Measurements from ENCODE around the gene IL17RA. TPM values are rescaled to one million over a fixed set of nuclear protein-coding genes. Genes with fewer than 3 reads are reported as not detected.

IL17RA gene
- total RNA-seq, 1 donor from 2014 or later: 16.9 TPM

- no peak for TF ChIP-seq CTCF (IDR thresholded peaks at IDR 0.05; ENCODE audit: partially characterized antibody, unreplicated experiment)
- H3K4me1 Mint-ChIP-seq (ENCODE audit: low read depth, unreplicated experiment): peaks cover 3% of the 10 kb centered on the region
- peaks cover 7% of the 10 kb centered on the region for H3K9me3 Mint-ChIP-seq (ENCODE audit: unreplicated experiment)
- H3K27ac Mint-ChIP-seq (ENCODE audit: unreplicated experiment): no peak overlapping the region
- no peak for DNase-seq
- H3K36me3 Mint-ChIP-seq (ENCODE audit: unreplicated experiment): no peaks in the 10 kb centered on the region
- no peak overlapping the region for H3K4me3 Mint-ChIP-seq (ENCODE audit: unreplicated experiment)
- peaks cover 5% of the 10 kb centered on the region for H3K27me3 Mint-ChIP-seq (ENCODE audit: unreplicated experiment)
Measured at GRCh38 chr22:17155941-17156340, 71.1 kb downstream of the IL17RA start.

DNA sequence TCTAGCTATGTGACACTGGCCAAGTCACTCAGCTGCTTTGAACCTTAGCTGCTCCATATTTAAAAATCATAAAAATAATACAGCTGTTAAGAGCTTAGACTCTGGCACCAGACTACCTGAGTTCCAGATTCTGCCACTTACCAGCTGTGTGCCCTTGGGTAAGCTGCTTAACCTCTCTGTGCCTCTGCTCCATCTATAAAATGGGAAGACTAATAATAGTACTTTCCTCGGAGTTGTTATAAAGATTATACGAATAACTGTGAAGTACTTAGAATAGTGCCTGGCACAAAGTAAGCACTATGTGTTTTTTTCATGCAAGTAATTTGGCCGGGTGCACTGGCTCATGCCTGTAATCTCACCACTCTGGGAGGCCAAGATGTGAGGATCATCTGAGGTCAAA lies 72.9 kb downstream of the IL17RA start:
- Mint-ChIP-seq H3K4me3 (ENCODE audit: unreplicated experiment) (peak overlapping the region; percentile 89), H3K27ac (ENCODE audit: unreplicated experiment) (no peak overlapping the region), H3K27me3 (ENCODE audit: unreplicated experiment) (peaks cover 2% of the 10 kb centered on the region), H3K36me3 (ENCODE audit: unreplicated experiment) (no peaks in the 10 kb centered on the region), H3K4me1 (ENCODE audit: low read depth, unreplicated experiment) (peaks cover 3% of the 10 kb centered on the region), H3K9me3 (ENCODE audit: unreplicated experiment) (peaks cover 7% of the 10 kb centered on the region)
- TF ChIP-seq CTCF (IDR thresholded peaks at IDR 0.05; ENCODE audit: partially characterized antibody, unreplicated experiment): no peak
- DNase-seq: no peak

DNA sequence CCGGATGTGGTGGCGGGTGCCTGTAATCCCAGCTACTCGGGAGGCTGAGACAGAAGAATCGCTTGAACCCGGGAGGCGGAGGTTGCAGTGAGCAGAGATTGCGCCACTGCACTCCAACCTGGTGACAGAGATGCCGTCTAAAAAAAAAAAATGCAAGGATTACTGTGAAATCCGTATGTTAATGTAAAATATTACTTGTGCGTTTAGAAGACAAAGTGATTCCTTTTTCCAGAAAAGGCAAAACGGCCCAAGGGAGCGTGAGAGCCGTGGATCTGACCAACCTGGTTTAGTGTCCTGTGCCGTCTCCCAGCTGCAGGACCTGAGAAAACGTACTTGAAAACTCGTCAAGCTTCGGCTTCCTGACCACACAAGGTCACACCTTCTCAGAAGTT lies 73.4 kb downstream of the IL17RA start:
- Mint-ChIP-seq H3K4me1 (ENCODE audit: low read depth, unreplicated experiment) (peaks cover 5% of the 10 kb centered on the region), H3K36me3 (ENCODE audit: unreplicated experiment) (no peaks in the 10 kb centered on the region), H3K9me3 (ENCODE audit: unreplicated experiment) (peaks cover 7% of the 10 kb centered on the region), H3K27me3 (ENCODE audit: unreplicated experiment) (peaks cover 2% of the 10 kb centered on the region), H3K27ac (ENCODE audit: unreplicated experiment) (peak overlapping the region; percentile 79), H3K4me3 (ENCODE audit: unreplicated experiment) (peak overlapping the region; percentile 89)
- no peak for TF ChIP-seq CTCF (IDR thresholded peaks at IDR 0.05; ENCODE audit: partially characterized antibody, unreplicated experiment)
- no peak for DNase-seq

GRCh38 chr22:17158568-17159503 lies 74.0 kb downstream of the IL17RA start, which contains the start of gene HDHD5:
Gene HDHD5, minus strand, starts transcription at chr22:17159277. Its CDS starts 26 bp downstream, at chr22:17159251.
- Mint-ChIP-seq H3K4me1 (ENCODE audit: low read depth, unreplicated experiment) (peaks cover 8% of the 10 kb centered on the region), H3K4me3 (ENCODE audit: unreplicated experiment) (peak within 1 kb of the TSS; percentile 92), H3K9me3 (ENCODE audit: unreplicated experiment) (peaks cover 7% of the 10 kb centered on the region), H3K27me3 (ENCODE audit: unreplicated experiment) (peaks cover 2% of the 10 kb centered on the region), H3K27ac (ENCODE audit: unreplicated experiment) (peak within 1 kb of the TSS; percentile 79), H3K36me3 (ENCODE audit: unreplicated experiment) (no peaks in the 10 kb centered on the region)
- peak; percentile 94 for DNase-seq
- no peak for TF ChIP-seq CTCF (IDR thresholded peaks at IDR 0.05; ENCODE audit: partially characterized antibody, unreplicated experiment)

DNA sequence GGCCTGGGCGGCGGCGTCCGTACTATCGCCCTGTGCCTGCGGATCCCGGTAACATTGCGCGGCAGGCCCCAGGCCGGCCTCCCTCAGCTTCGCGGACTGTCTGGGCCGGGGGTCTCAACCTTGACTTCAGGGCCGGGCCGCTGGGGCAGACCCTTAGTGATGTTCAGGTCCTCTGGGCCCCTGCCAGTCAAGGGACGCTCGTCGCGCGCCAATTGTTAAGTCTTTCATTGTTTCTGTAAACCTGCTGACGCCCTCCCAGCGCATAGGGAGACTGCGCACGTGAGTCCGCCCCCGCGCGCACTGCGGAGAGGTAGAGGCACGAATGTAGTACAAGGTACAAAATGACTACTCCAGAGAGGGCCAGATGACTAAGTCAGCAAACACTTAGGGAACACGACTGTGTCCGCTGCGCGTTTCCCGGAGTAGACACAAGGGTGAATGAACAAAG lies 74.7 kb downstream of the IL17RA start:
- DNase-seq: peak; percentile 25
- Mint-ChIP-seq H3K4me1 (ENCODE audit: low read depth, unreplicated experiment) (peaks cover 8% of the 10 kb centered on the region), H3K9me3 (ENCODE audit: unreplicated experiment) (peaks cover 7% of the 10 kb centered on the region), H3K4me3 (ENCODE audit: unreplicated experiment) (peak overlapping the region; percentile 92), H3K36me3 (ENCODE audit: unreplicated experiment) (no peaks in the 10 kb centered on the region), H3K27me3 (ENCODE audit: unreplicated experiment) (peaks cover 2% of the 10 kb centered on the region), H3K27ac (ENCODE audit: unreplicated experiment) (peak overlapping the region; percentile 73)
- no peak for TF ChIP-seq CTCF (IDR thresholded peaks at IDR 0.05; ENCODE audit: partially characterized antibody, unreplicated experiment)

Data from glutamatergic neuron (in vitro differentiated cells).